WTC11 (cell line): Measurements from ENCODE around the gene NRXN2.

Source experiments
- GABPB1 ChIP-seq: sonication (generic); formaldehyde crosslinking; IDR thresholded peaks from 2 replicates; pipeline ENCODE4 v1.8.1; 2023; ENCODE audit warnings: mild to moderate bottlenecking, missing genetic modification reagents
- NFE2L1 ChIP-seq: sonication (generic); formaldehyde crosslinking; IDR thresholded peaks from 2 replicates; pipeline ENCODE4 v1.8.1; 2023; ENCODE audit warnings: missing genetic modification reagents
- RELA ChIP-seq: sonication (generic); formaldehyde crosslinking; IDR thresholded peaks from 2 replicates; pipeline ENCODE4 v1.8.1; 2022; ENCODE audit warnings: missing genetic modification reagents, mild to moderate bottlenecking, borderline replicate concordance
- TF ChIP-seq, protein P1 (sequence below): fragments of 200-600 bp; IDR thresholded peaks from 2 replicates; pipeline ENCODE4 v1.8.0; 2022; ENCODE audit warnings: antibody characterized with exemption

DNA sequence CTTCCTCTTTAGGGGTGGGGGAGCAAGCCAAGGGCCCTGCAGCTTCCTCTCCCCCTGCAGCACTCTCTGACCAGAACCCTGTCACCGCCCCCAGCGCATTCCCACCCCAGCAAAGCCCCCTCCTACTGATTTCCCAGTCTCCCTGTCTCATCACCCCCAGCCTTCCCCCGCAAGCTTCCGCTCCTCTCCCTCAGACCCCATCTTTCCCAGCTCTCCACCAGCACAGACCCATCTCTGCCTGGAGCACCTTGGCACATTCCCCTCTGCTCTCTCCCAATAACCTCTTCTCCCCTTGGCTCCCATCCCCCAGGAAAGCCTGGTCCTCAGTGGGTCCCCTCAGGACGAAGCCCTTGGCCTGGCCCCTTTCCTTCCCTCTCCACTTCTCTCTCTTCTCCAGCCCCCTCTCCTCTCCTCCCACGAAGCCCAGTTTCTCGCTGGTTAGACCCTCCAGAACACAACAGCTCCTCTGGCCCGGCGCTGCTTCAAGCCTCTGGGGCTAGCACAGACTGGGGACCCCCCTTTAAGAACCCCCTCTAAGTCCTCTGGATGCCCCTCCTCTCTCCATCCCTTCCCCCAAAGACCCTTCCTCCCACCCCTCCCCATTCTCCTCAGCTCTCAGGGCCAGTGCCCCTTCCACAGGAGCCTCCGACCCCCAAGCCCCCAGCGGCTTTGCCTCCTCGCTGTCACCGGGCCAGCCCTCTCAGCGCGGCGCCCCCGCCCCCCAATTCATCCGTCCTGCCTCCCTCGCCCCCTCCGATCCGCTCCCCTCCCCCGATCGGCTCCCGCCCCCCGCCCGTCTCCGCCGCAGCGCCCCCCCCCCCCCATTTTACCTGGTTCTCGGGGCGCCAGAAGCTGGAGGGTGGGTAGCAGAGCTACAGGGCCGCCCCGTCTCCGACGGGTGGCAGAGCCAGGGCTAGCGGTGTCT lies 594 bp downstream of the NRXN2 start:
- TF ChIP-seq, protein P1, sequence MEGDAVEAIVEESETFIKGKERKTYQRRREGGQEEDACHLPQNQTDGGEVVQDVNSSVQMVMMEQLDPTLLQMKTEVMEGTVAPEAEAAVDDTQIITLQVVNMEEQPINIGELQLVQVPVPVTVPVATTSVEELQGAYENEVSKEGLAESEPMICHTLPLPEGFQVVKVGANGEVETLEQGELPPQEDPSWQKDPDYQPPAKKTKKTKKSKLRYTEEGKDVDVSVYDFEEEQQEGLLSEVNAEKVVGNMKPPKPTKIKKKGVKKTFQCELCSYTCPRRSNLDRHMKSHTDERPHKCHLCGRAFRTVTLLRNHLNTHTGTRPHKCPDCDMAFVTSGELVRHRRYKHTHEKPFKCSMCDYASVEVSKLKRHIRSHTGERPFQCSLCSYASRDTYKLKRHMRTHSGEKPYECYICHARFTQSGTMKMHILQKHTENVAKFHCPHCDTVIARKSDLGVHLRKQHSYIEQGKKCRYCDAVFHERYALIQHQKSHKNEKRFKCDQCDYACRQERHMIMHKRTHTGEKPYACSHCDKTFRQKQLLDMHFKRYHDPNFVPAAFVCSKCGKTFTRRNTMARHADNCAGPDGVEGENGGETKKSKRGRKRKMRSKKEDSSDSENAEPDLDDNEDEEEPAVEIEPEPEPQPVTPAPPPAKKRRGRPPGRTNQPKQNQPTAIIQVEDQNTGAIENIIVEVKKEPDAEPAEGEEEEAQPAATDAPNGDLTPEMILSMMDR: no peak
- TF ChIP-seq GABPB1 (CRISPR knock-in tag) (no peak), NFE2L1 (no peak), RELA (CRISPR knock-in tag) (no peak)
